Mesenteric fat pad (tissue), 1 donor: ENCODE data around the gene IQCN. TPM values are rescaled to one million over a fixed set of nuclear protein-coding genes. Genes with fewer than 3 reads are reported as not detected.

Experiments used
- DNase-seq: peaks from one replicate; pipeline ENCODE4 v3.0.0-alpha.2; 2020; ENCODE audit warnings: low spot score
- total RNA-seq: library from RNA; stranded (reverse); fragmentation: NEBNext Ultra II Directional; extraction: Animal tissue kit (Norgen Biotek cat#: 25700); gene quantifications from one replicate; pipeline ENCODE4 v1.2.1, GENCODE V29; 2021
- donor health status: DM: yes; HTN: yes; CAD: no.

IQCN gene
- total RNA-seq, 1 donor from 2014 or later, result 2.8 TPM

- no peak for DNase-seq
These were observed 32.1 kb upstream of the IQCN start for GRCh38 chr19:18306209-18306887.

GRCh38 chr19:18304458-18305310, 30.4 kb upstream of the IQCN start:
- DNase-seq, result peak; percentile 98

- DNase-seq, result no peak
These were observed 29.9 kb upstream of the IQCN start for GRCh38 chr19:18304208-18304457.

GRCh38 chr19:18301718-18302111, 27.5 kb upstream of the IQCN start:
- no peak for DNase-seq

- DNase-seq, result no peak
These were observed 26.9 kb upstream of the IQCN start for GRCh38 chr19:18300930-18301717.

- no peak for DNase-seq
These were observed 25.4 kb upstream of the IQCN start for GRCh38 chr19:18299654-18300053.

GRCh38 chr19:18298601-18299000, 24.3 kb upstream of the IQCN start:
- DNase-seq, result no peak

- DNase-seq, result no peak
These were observed 23.1 kb upstream of the IQCN start for GRCh38 chr19:18297308-18297707.

- no peak for DNase-seq
These were observed 20.8 kb upstream of the IQCN start for GRCh38 chr19:18295034-18295451.

- DNase-seq, result no peak
These were observed 20.2 kb upstream of the IQCN start for GRCh38 chr19:18294467-18294864.

GRCh38 chr19:18293642-18294466, 19.6 kb upstream of the IQCN start:
- DNase-seq, result no peak

- DNase-seq, result no peak
These were observed 18.8 kb upstream of the IQCN start for GRCh38 chr19:18292810-18293641.

GRCh38 chr19:18292462-18292809, 18.2 kb upstream of the IQCN start:
- no peak for DNase-seq

- DNase-seq, result no peak
These were observed 17.6 kb upstream of the IQCN start for GRCh38 chr19:18291590-18292461.

- DNase-seq, result no peak
These were observed 16.8 kb upstream of the IQCN start for GRCh38 chr19:18291019-18291524.

GRCh38 chr19:18290302-18291018, 16.2 kb upstream of the IQCN start:
- DNase-seq, result no peak

GRCh38 chr19:18289471-18290301, 15.4 kb upstream of the IQCN start:
- no peak for DNase-seq
